Measurements from ENCODE around the gene RAB8A. TPM values are rescaled to one million over a fixed set of nuclear protein-coding genes. Genes with fewer than 3 reads are reported as not detected.

The RAB8A gene
- total RNA-seq, 1 donor from 2014 or later, result 39.2 TPM

- Mint-ChIP-seq H3K27me3 (ENCODE audit: insufficient read depth, low read depth) (peaks cover 25% of the 10 kb centered on the region), H3K9me3 (no peaks in the 10 kb centered on the region), H3K4me3 (peak overlapping the region; percentile 89), H3K27ac (peak overlapping the region; percentile 94), H3K4me1 (peaks cover 31% of the 10 kb centered on the region), H3K36me3 (peaks cover 4% of the 10 kb centered on the region)
- Histone ChIP-seq H3F3A (ENCODE audit: low read depth) (peaks cover 38% of the 10 kb centered on the region), H4K20me1 (ENCODE audit: low read depth) (peaks cover 24% of the 10 kb centered on the region), H3K27me3 (no peaks in the 10 kb centered on the region), H3K4me2 (no peak overlapping the region), H3K4me3 (no peak overlapping the region), H3K79me2 (ENCODE audit: low read depth) (peaks cover 43% of the 10 kb centered on the region), H3K27ac (no peak overlapping the region), H3K9ac (no peak overlapping the region), H2AFZ (replicated peaks) (no peak overlapping the region), H3K36me3 (no peaks in the 10 kb centered on the region), H3K4me1 (peaks cover 22% of the 10 kb centered on the region), H3K9me3 (ENCODE audit: low read depth) (no peaks in the 10 kb centered on the region)
- no peak for TF ChIP-seq EZH2 (IDR thresholded peaks at IDR 0.05)
- no peak for TF ChIP-seq CTCF (IDR thresholded peaks at IDR 0.05)
- TF ChIP-seq EZH2phosphoT487 (IDR thresholded peaks at IDR 0.05), result no peak
- no peak for DNase-seq (ENCODE audit: low spot score)
These were observed 37.0 kb upstream of the RAB8A start for GRCh38 chr19:16074488-16075365.

GRCh38 chr19:16075430-16076153, 36.1 kb upstream of the RAB8A start:
- peak overlapping the region; percentile 22 for H2AFZ ChIP-seq (replicated peaks)
- H3K9me3 ChIP-seq (ENCODE audit: low read depth), result no peaks in the 10 kb centered on the region
- H3K9me3 Mint-ChIP-seq, result no peaks in the 10 kb centered on the region
- peak overlapping the region; percentile 99 for H3K27ac ChIP-seq
- no peaks in the 10 kb centered on the region for H3K27me3 ChIP-seq
- no peak for TF ChIP-seq CTCF (IDR thresholded peaks at IDR 0.05)
- no peak for TF ChIP-seq EZH2phosphoT487 (IDR thresholded peaks at IDR 0.05)
- TF ChIP-seq EZH2 (IDR thresholded peaks at IDR 0.05), result no peak
- peaks cover 4% of the 10 kb centered on the region for H3K36me3 Mint-ChIP-seq
- peaks cover 25% of the 10 kb centered on the region for H3K27me3 Mint-ChIP-seq (ENCODE audit: insufficient read depth, low read depth)
- H4K20me1 ChIP-seq (ENCODE audit: low read depth), result peaks cover 33% of the 10 kb centered on the region
- H3K4me3 Mint-ChIP-seq, result peak overlapping the region; percentile 89
- H3K36me3 ChIP-seq, result no peaks in the 10 kb centered on the region
- DNase-seq (ENCODE audit: low spot score), result peak; percentile 11
- peak overlapping the region; percentile 81 for H3K9ac ChIP-seq
- peaks cover 30% of the 10 kb centered on the region for H3K4me1 ChIP-seq
- peaks cover 38% of the 10 kb centered on the region for H3F3A ChIP-seq (ENCODE audit: low read depth)
- peak overlapping the region; percentile 94 for H3K27ac Mint-ChIP-seq
- peak overlapping the region; percentile 100 for H3K4me2 ChIP-seq
- peaks cover 31% of the 10 kb centered on the region for H3K4me1 Mint-ChIP-seq
- H3K79me2 ChIP-seq (ENCODE audit: low read depth), result peaks cover 52% of the 10 kb centered on the region
- H3K4me3 ChIP-seq, result peak overlapping the region; percentile 98

GRCh38 chr19:16076154-16076957, 35.3 kb upstream of the RAB8A start, which contains the start of gene TPM4:
TSS of gene TPM4 (plus strand) at chr19:16076495. CDS start at chr19:16076566, 71 bp downstream.
- TF ChIP-seq EZH2phosphoT487 (IDR thresholded peaks at IDR 0.05) (no peak), EZH2 (IDR thresholded peaks at IDR 0.05) (no peak), CTCF (IDR thresholded peaks at IDR 0.05) (no peak)

More at GRCh38 chr19:16076154-16076957, 35.3 kb upstream of the RAB8A start, which contains the start of gene TPM4:
- DNase-seq (ENCODE audit: low spot score), result peak; percentile 96
- Histone ChIP-seq H3K27ac (peak within 1 kb of the TSS; percentile 99), H3F3A (ENCODE audit: low read depth) (peaks cover 38% of the 10 kb centered on the region), H3K9ac (peak within 1 kb of the TSS; percentile 99), H3K4me2 (peak within 1 kb of the TSS; percentile 100), H3K4me1 (peaks cover 30% of the 10 kb centered on the region), H3K4me3 (peak within 1 kb of the TSS; percentile 98), H2AFZ (replicated peaks) (peak within 1 kb of the TSS; percentile 22), H3K27me3 (no peaks in the 10 kb centered on the region), H3K9me3 (ENCODE audit: low read depth) (no peaks in the 10 kb centered on the region), H3K79me2 (ENCODE audit: low read depth) (peaks cover 60% of the 10 kb centered on the region), H3K36me3 (no peaks in the 10 kb centered on the region), H4K20me1 (ENCODE audit: low read depth) (peaks cover 40% of the 10 kb centered on the region)
- Mint-ChIP-seq H3K9me3 (no peaks in the 10 kb centered on the region), H3K4me1 (peaks cover 31% of the 10 kb centered on the region), H3K27me3 (ENCODE audit: insufficient read depth, low read depth) (peaks cover 25% of the 10 kb centered on the region), H3K27ac (peak within 1 kb of the TSS; percentile 100), H3K4me3 (peak within 1 kb of the TSS; percentile 92), H3K36me3 (peaks cover 4% of the 10 kb centered on the region)
